Measurements from ENCODE around the gene DSCAM.
A peak's percentile ranks its signal among the peaks of the same experiment; 100 is the strongest.

The DSCAM gene

GRCh38 chr21:40016667-40017066, 830.3 kb downstream of the DSCAM start:
- no peak for DNase-seq

- DNase-seq = no peak
Observed at GRCh38 chr21:40016234-40016633, 830.7 kb downstream of the DSCAM start.

- no peak for DNase-seq
Observed at GRCh38 chr21:40015818-40016217, 831.1 kb downstream of the DSCAM start.

- DNase-seq = no peak
Observed at GRCh38 chr21:40014394-40014793, 832.6 kb downstream of the DSCAM start.

- no peak for DNase-seq
Observed at GRCh38 chr21:40013001-40013735, 833.8 kb downstream of the DSCAM start.

GRCh38 chr21:40011371-40011770, 835.6 kb downstream of the DSCAM start:
- no peak for DNase-seq

GRCh38 chr21:40002978-40003377, 844.0 kb downstream of the DSCAM start:
- DNase-seq = no peak

- no peak for DNase-seq
Observed at GRCh38 chr21:39984286-39984991, 862.5 kb downstream of the DSCAM start.

- DNase-seq = no peak
Observed at GRCh38 chr21:39980241-39980820, 866.6 kb downstream of the DSCAM start.

GRCh38 chr21:39979321-39979720, 867.6 kb downstream of the DSCAM start:
- DNase-seq = peak; percentile 66

GRCh38 chr21:39976800-39977199, 870.2 kb downstream of the DSCAM start:
- DNase-seq = no peak

GRCh38 chr21:39972976-39973770, 873.8 kb downstream of the DSCAM start:
- DNase-seq = no peak

GRCh38 chr21:39972471-39972870, 874.5 kb downstream of the DSCAM start:
- DNase-seq = no peak

GRCh38 chr21:39971956-39972355, 875.0 kb downstream of the DSCAM start:
- DNase-seq = no peak

- DNase-seq = no peak
Observed at GRCh38 chr21:39969691-39970364, 877.1 kb downstream of the DSCAM start.

GRCh38 chr21:39968010-39968409, 878.9 kb downstream of the DSCAM start:
- no peak for DNase-seq

GRCh38 chr21:39966786-39967185, 880.2 kb downstream of the DSCAM start:
- no peak for DNase-seq

GRCh38 chr21:39965026-39965425, 881.9 kb downstream of the DSCAM start:
- DNase-seq = no peak

GRCh38 chr21:39961251-39961650, 885.7 kb downstream of the DSCAM start:
- no peak for DNase-seq

All from NCI-H82 (cell line).